ENCODE data around the gene SPATC1L. TPM values are rescaled to one million over a fixed set of nuclear protein-coding genes. Genes with fewer than 3 reads are reported as not detected.

The SPATC1L gene
- polyA plus RNA-seq, 1 donor from 2014 or later = 20.6 TPM

- H3K36me3 ChIP-seq (ENCODE audit: insufficient read depth, low read length) = no peaks in the 10 kb centered on the region
- H3F3A ChIP-seq (ENCODE audit: insufficient read depth, low read length, poor library complexity, severe bottlenecking) = no peaks in the 10 kb centered on the region
- no peak overlapping the region for H3K27ac ChIP-seq (ENCODE audit: low read length)
- TF ChIP-seq, protein P1, sequence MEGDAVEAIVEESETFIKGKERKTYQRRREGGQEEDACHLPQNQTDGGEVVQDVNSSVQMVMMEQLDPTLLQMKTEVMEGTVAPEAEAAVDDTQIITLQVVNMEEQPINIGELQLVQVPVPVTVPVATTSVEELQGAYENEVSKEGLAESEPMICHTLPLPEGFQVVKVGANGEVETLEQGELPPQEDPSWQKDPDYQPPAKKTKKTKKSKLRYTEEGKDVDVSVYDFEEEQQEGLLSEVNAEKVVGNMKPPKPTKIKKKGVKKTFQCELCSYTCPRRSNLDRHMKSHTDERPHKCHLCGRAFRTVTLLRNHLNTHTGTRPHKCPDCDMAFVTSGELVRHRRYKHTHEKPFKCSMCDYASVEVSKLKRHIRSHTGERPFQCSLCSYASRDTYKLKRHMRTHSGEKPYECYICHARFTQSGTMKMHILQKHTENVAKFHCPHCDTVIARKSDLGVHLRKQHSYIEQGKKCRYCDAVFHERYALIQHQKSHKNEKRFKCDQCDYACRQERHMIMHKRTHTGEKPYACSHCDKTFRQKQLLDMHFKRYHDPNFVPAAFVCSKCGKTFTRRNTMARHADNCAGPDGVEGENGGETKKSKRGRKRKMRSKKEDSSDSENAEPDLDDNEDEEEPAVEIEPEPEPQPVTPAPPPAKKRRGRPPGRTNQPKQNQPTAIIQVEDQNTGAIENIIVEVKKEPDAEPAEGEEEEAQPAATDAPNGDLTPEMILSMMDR (IDR thresholded peaks at IDR 0.05; ENCODE audit: poor library complexity, severe bottlenecking) = no peak
- TF ChIP-seq EZH2 (IDR thresholded peaks at IDR 0.05; ENCODE audit: borderline replicate concordance, insufficient read depth, low read length, poor library complexity, severe bottlenecking) = no peak
- no peak for TF ChIP-seq SMC3 (conservative IDR thresholded peaks at IDR 0.05; ENCODE audit: poor library complexity)
- H3K4me3 ChIP-seq (ENCODE audit: low read length) = no peak overlapping the region
- no peak overlapping the region for H2AFZ ChIP-seq (ENCODE audit: low read depth, low read length)
- H3K4me2 ChIP-seq (ENCODE audit: low read length) = no peak overlapping the region
- H3K9me2 ChIP-seq (ENCODE audit: insufficient read depth, low read length) = no peaks in the 10 kb centered on the region
- H4K20me1 ChIP-seq (ENCODE audit: insufficient read depth) = no peaks in the 10 kb centered on the region
- no peaks in the 10 kb centered on the region for H3K79me2 ChIP-seq (replicated peaks; ENCODE audit: insufficient read depth, low read length)
- H3K9ac ChIP-seq (ENCODE audit: low read length) = no peak overlapping the region
- H3K27me3 ChIP-seq (ENCODE audit: insufficient read depth, low read depth, low read length) = no peaks in the 10 kb centered on the region
- H3K9me3 ChIP-seq (ENCODE audit: low read length) = no peaks in the 10 kb centered on the region
Observed at GRCh38 chr21:46190491-46191131, 6.4 kb upstream of the SPATC1L start.

DNA sequence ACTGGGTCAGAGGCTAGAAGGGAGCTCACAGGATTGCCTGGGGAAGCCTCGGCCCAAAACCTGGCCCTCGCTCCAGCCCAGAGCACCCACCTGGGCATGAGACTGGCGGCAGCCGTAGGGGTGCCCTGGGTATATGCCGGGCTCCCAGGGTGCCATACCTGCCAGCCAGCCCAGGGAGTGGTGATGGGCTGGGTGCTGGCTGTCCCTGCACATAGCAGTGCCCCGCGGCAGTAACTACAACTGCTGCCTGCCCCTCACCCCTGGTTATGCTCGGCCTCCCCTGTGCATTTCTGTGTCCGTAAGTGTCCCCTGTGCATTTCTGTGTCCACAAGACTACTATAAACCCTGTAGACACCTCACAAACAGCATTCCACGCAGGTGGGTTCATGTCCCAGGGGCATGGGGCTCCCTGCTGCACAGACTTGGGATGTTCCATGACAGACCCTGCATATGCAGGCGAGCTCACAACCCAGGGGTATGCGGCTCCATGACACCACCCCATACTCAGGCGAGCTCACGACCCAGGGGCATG lies 5.8 kb upstream of the SPATC1L start:
- Histone ChIP-seq H3K4me2 (ENCODE audit: low read length) (no peak overlapping the region), H3K9ac (ENCODE audit: low read length) (no peak overlapping the region), H2AFZ (ENCODE audit: low read depth, low read length) (no peak overlapping the region), H3K4me3 (ENCODE audit: low read length) (no peak overlapping the region), H3K9me2 (ENCODE audit: insufficient read depth, low read length) (no peaks in the 10 kb centered on the region), H3K79me2 (replicated peaks; ENCODE audit: insufficient read depth, low read length) (no peaks in the 10 kb centered on the region), H3K27ac (ENCODE audit: low read length) (no peak overlapping the region), H3K27me3 (ENCODE audit: insufficient read depth, low read depth, low read length) (no peaks in the 10 kb centered on the region), H3K36me3 (ENCODE audit: insufficient read depth, low read length) (no peaks in the 10 kb centered on the region), H3K9me3 (ENCODE audit: low read length) (no peaks in the 10 kb centered on the region), H3F3A (ENCODE audit: insufficient read depth, low read length, poor library complexity, severe bottlenecking) (no peaks in the 10 kb centered on the region), H4K20me1 (ENCODE audit: insufficient read depth) (no peaks in the 10 kb centered on the region)
- no peak for TF ChIP-seq POLR2AphosphoS5 (IDR thresholded peaks at IDR 0.05)
- no peak for TF ChIP-seq EP300 (conservative IDR thresholded peaks at IDR 0.05; ENCODE audit: poor library complexity, severe bottlenecking)
- TF ChIP-seq REST (IDR thresholded peaks at IDR 0.05; ENCODE audit: borderline replicate concordance) = no peak
- TF ChIP-seq SMC3 (conservative IDR thresholded peaks at IDR 0.05; ENCODE audit: poor library complexity) = no peak
- TF ChIP-seq MXI1 (conservative IDR thresholded peaks at IDR 0.05; ENCODE audit: poor library complexity, severe bottlenecking) = no peak
- no peak for TF ChIP-seq EZH2 (IDR thresholded peaks at IDR 0.05; ENCODE audit: borderline replicate concordance, insufficient read depth, low read length, poor library complexity, severe bottlenecking)
- no peak for TF ChIP-seq RAD21 (conservative IDR thresholded peaks at IDR 0.05)
- no peak for TF ChIP-seq TAF1 (IDR thresholded peaks at IDR 0.05; ENCODE audit: low read depth)
- TF ChIP-seq, protein P1 (IDR thresholded peaks at IDR 0.05; ENCODE audit: poor library complexity, severe bottlenecking) = no peak
